Breast epithelium (tissue), 3 donors: Measurements from ENCODE around the gene CTDSPL.

ENCODE experiments used
- POLR2A ChIP-seq: fragments of 450-650 bp; IDR thresholded peaks from one replicate; pipeline ENCODE4 v1.6.1; 2016; ENCODE audit warnings: antibody characterized with exemption, mild to moderate bottlenecking, moderate library complexity
- POLR2AphosphoS5 ChIP-seq, 3 donors: sonication (generic); formaldehyde crosslinking; IDR thresholded peaks; one replicate each; pipeline ENCODE4 v1.6.1; 2017; ENCODE audit warnings: antibody characterized with exemption in 3 of 3
- TF ChIP-seq, protein P1 (sequence below), 3 donors: fragments of 450-650 bp; IDR thresholded peaks; one replicate each; pipeline ENCODE4 v1.5.1; 2016 to 2017; ENCODE audit warnings: antibody characterized with exemption in 3 of 3, mild to moderate bottlenecking in 3 of 3, moderate library complexity in 3 of 3

DNA sequence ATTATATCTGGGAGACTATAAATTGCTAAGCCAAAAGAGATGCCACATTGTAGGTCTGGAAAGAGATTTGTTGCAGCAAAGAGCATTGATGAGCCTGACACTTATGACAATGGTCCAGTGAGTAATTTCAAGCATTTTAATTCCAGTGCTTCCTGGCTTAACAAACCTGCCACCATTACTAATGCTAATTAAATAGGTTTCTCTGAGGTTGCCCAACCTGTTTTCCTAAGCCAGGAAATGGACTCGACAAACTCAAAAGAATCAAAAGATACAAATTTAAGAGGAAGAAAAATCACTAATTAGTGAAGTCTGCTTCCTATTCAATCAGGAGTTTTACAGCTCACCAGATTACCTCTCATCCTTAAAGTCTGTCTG is 36.7 kb upstream of the CTDSPL start:
- TF ChIP-seq, protein P1, sequence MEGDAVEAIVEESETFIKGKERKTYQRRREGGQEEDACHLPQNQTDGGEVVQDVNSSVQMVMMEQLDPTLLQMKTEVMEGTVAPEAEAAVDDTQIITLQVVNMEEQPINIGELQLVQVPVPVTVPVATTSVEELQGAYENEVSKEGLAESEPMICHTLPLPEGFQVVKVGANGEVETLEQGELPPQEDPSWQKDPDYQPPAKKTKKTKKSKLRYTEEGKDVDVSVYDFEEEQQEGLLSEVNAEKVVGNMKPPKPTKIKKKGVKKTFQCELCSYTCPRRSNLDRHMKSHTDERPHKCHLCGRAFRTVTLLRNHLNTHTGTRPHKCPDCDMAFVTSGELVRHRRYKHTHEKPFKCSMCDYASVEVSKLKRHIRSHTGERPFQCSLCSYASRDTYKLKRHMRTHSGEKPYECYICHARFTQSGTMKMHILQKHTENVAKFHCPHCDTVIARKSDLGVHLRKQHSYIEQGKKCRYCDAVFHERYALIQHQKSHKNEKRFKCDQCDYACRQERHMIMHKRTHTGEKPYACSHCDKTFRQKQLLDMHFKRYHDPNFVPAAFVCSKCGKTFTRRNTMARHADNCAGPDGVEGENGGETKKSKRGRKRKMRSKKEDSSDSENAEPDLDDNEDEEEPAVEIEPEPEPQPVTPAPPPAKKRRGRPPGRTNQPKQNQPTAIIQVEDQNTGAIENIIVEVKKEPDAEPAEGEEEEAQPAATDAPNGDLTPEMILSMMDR (IDR thresholded peaks at IDR 0.05), result no peak
- TF ChIP-seq POLR2A, result no peak
- no peak for TF ChIP-seq POLR2AphosphoS5 (IDR thresholded peaks at IDR 0.05)
